AG04449 (cell line): ENCODE results near the gene AAGAB.
"Not testable (repeated sequence)": the region's sequence is repeated elsewhere in the genome, so short reads cannot be mapped to it uniquely, and the experiment has no call there.

Source experiments
- CTCF ChIA-PET: fragments of 350-600 bp; formaldehyde crosslinking; extraction: SDS; loops from one replicate; lab custom pipeline; 2021; ENCODE audit warnings: antibody characterized with exemption; lab: Yijun Ruan, JAX
- POLR2A ChIA-PET: fragments of 400-600, 350-600 bp; formaldehyde crosslinking; extraction: SDS; loops from one replicate; lab custom pipeline; 2020; ENCODE audit warnings: antibody characterized with exemption, inconsistent platforms; lab: Yijun Ruan, JAX
- DNase-seq: peaks from one replicate; pipeline ENCODE4 v3.0.0-alpha.2; 2010; ENCODE audit warnings: low read depth, low spot score
- H3K4me3 ChIP-seq: 2 replicates; pipeline ENCODE4 v1.5.1; 2011; ENCODE audit warnings: low read depth, mild to moderate bottlenecking, control low read depth, low read length
- CTCF ChIP-seq: IDR thresholded peaks from one replicate; pipeline ENCODE4 v1.5.1; 2011; ENCODE audit warnings: mild to moderate bottlenecking, moderate library complexity, low read length, control low read depth, inconsistent platforms; ENCODE audit not compliant: insufficient read depth; ENCODE audit errors: missing control alignments

AAGAB gene

GRCh38 chr15:67158367-67158766 is 96.1 kb downstream of the AAGAB start:
- CTCF ChIA-PET, result interaction anchor here (0.8 to 1.2 kb wide), 2 partner anchors 10 kb away, joined by 3 to 4 read pairs; no protein-coding TSS in a partner anchor
- no peak for TF ChIP-seq CTCF
- POLR2A ChIA-PET, result no interaction called here
- no peak for DNase-seq
- H3K4me3 ChIP-seq, result no peak overlapping the region

GRCh38 chr15:67157521-67158252 is 96.8 kb downstream of the AAGAB start:
- ChIA-PET CTCF (interaction anchor here (0.8 to 1.2 kb wide), 2 partner anchors 9 to 11 kb away, joined by 3 to 4 read pairs; no protein-coding TSS in a partner anchor), POLR2A (no interaction called here)
- TF ChIP-seq CTCF, result no peak
- H3K4me3 ChIP-seq, result no peak overlapping the region
- no peak for DNase-seq

- CTCF ChIA-PET, result no interaction called here
- no peak overlapping the region for H3K4me3 ChIP-seq
- TF ChIP-seq CTCF, result no peak
- DNase-seq, result no peak
- POLR2A ChIA-PET, result no interaction called here
Measured at GRCh38 chr15:67156834-67157233, 97.6 kb downstream of the AAGAB start.

- ChIA-PET POLR2A (no interaction called here), CTCF (interaction anchor here (1.2 kb wide), 1 partner anchor 49 kb away, joined by 4 read pairs; no protein-coding TSS in a partner anchor)
- H3K4me3 ChIP-seq, result no peak overlapping the region
- no peak for DNase-seq
- TF ChIP-seq CTCF, result no peak
Measured at GRCh38 chr15:67156426-67156825, 98.0 kb downstream of the AAGAB start.

- TF ChIP-seq CTCF, result no peak
- H3K4me3 ChIP-seq, result no peak overlapping the region
- POLR2A ChIA-PET, result no interaction called here
- CTCF ChIA-PET, result no interaction called here
- no peak for DNase-seq
Measured at GRCh38 chr15:67154249-67154648, 100.2 kb downstream of the AAGAB start.

GRCh38 chr15:67153044-67153443 is 101.4 kb downstream of the AAGAB start:
- H3K4me3 ChIP-seq, DNase-seq, POLR2A ChIA-PET: not testable (repeated sequence)
- CTCF ChIA-PET, result interaction anchor here (1.4 kb wide), 1 partner anchor 151 kb away, joined by 4 read pairs; no protein-coding TSS in a partner anchor
